Measurements from ENCODE around the gene TENM4. TPM values are rescaled to one million over a fixed set of nuclear protein-coding genes. Genes with fewer than 3 reads are reported as not detected.

The TENM4 gene
- total RNA-seq, 1 experiment from 2014 or later: 0.39 TPM

- intact Hi-C loops (cut with micrococcal nuclease; ENCODE audit: unreplicated experiment) (no loop called here), in situ Hi-C loops (cut with HindIII; ENCODE audit: low pct_unique_long_range_greater_than_20kb, low sequenced_read_pairs) (no loop called here)
- ChIA-PET POLR2A (no interaction called here), CTCF (no interaction called here)
- Histone ChIP-seq H3K27me3 (ENCODE audit: control insufficient read depth, insufficient read depth, low read length) (peaks cover 4% of the 10 kb centered on the region; the same call in 1 of the 2 replicates), H3K9me3 (ENCODE audit: control insufficient read depth, insufficient read depth, low read depth, low read length) (no peaks in the 10 kb centered on the region), H3K36me3 (ENCODE audit: control insufficient read depth, insufficient read depth, low read length) (no peaks in the 10 kb centered on the region), H3K27ac (ENCODE audit: low read length) (no peak overlapping the region), H3K4me1 (ENCODE audit: control insufficient read depth, insufficient read depth, low read length) (no peaks in the 10 kb centered on the region), H3K4me3 (ENCODE audit: low read depth in 2 of 2, low read length in 2 of 2) (no peak overlapping the region)
- DNase-seq (ENCODE audit: low read depth, low spot score): no peak
- BruUV-seq (replicated peaks): no TSS peak
- ATAC-seq: no peak
- TF ChIP-seq TCF7L2 (IDR thresholded peaks at IDR 0.05; ENCODE audit: low read depth, low read length) (no peak), POLR2AphosphoS5 (IDR thresholded peaks at IDR 0.05; ENCODE audit: low read depth, low read length) (no peak), SIN3A (IDR thresholded peaks at IDR 0.05; ENCODE audit: borderline replicate concordance, insufficient read depth, low read depth, low read length) (no peak), CTCF (IDR thresholded peaks at IDR 0.05) (no peak), REST (IDR thresholded peaks at IDR 0.05; ENCODE audit: insufficient read depth in 1 of 2, low read depth in 2 of 2, low read length in 1 of 2) (no peak)
These were observed 455.2 kb downstream of the TENM4 start for GRCh38 chr11:78985663-78986062.

- ATAC-seq: no peak
- TF ChIP-seq SIN3A (IDR thresholded peaks at IDR 0.05; ENCODE audit: borderline replicate concordance, insufficient read depth, low read depth, low read length) (no peak), REST (IDR thresholded peaks at IDR 0.05; ENCODE audit: insufficient read depth in 1 of 2, low read depth in 2 of 2, low read length in 1 of 2) (no peak), TCF7L2 (IDR thresholded peaks at IDR 0.05; ENCODE audit: low read depth, low read length) (no peak), CTCF (IDR thresholded peaks at IDR 0.05) (no peak), POLR2AphosphoS5 (IDR thresholded peaks at IDR 0.05; ENCODE audit: low read depth, low read length) (no peak)
- intact Hi-C loops (cut with micrococcal nuclease; ENCODE audit: unreplicated experiment): no loop called here
- POLR2A ChIA-PET: no interaction called here
- Histone ChIP-seq H3K4me1 (ENCODE audit: control insufficient read depth, insufficient read depth, low read length) (no peaks in the 10 kb centered on the region), H3K9me3 (ENCODE audit: control insufficient read depth, insufficient read depth, low read depth, low read length) (no peaks in the 10 kb centered on the region), H3K36me3 (ENCODE audit: control insufficient read depth, insufficient read depth, low read length) (no peaks in the 10 kb centered on the region), H3K4me3 (ENCODE audit: low read depth in 2 of 2, low read length in 2 of 2) (no peak overlapping the region), H3K27ac (ENCODE audit: low read length) (no peak overlapping the region), H3K27me3 (ENCODE audit: control insufficient read depth, insufficient read depth, low read length) (peaks cover 4% of the 10 kb centered on the region; the same call in 1 of the 2 replicates)
- no peak for DNase-seq (ENCODE audit: low read depth, low spot score)
- no TSS peak for BruUV-seq (replicated peaks)
- in situ Hi-C loops (cut with HindIII; ENCODE audit: low pct_unique_long_range_greater_than_20kb, low sequenced_read_pairs): no loop called here
- CTCF ChIA-PET: no interaction called here
These were observed 458.4 kb downstream of the TENM4 start for GRCh38 chr11:78982473-78982872.
